Liver (tissue), 9 donors: Measurements from ENCODE around the gene MAP1LC3B. TPM values are rescaled to one million over a fixed set of nuclear protein-coding genes. Genes with fewer than 3 reads are reported as not detected.

ENCODE experiments used
- DNase-seq: peaks from one replicate; pipeline ENCODE4 v3.0.0-alpha.2; 2017; ENCODE audit warnings: low spot score
- H3K27ac ChIP-seq, 2 donors: one replicate each; pipeline ENCODE4 v1.7.0; 2013; ENCODE audit warnings: inconsistent platforms in 2 of 2, low read length in 2 of 2, control low read depth in 1 of 2, low read depth in 1 of 2, mild to moderate bottlenecking in 1 of 2
- H3K27me3 ChIP-seq, 4 donors: one replicate each; pipeline versions ENCODE4 v1.6.1 to v1.7.0; 2013; ENCODE audit warnings: low read length in 3 of 4, inconsistent platforms in 1 of 4, mild to moderate bottlenecking in 1 of 4, moderate library complexity in 1 of 4; ENCODE audit not compliant: control insufficient read depth in 4 of 4, insufficient read depth in 4 of 4
- H3K36me3 ChIP-seq, 4 donors: one replicate each; pipeline versions ENCODE4 v1.6.1 to v1.7.0; 2013; ENCODE audit warnings: low read length in 3 of 4, mild to moderate bottlenecking in 3 of 4, low read depth in 1 of 4, moderate library complexity in 1 of 4; ENCODE audit not compliant: control insufficient read depth in 4 of 4, insufficient read depth in 3 of 4
- H3K4me1 ChIP-seq, 4 donors: one replicate each; pipeline versions ENCODE4 v1.6.1 to v1.7.0; 2013; ENCODE audit warnings: low read length in 3 of 4, mild to moderate bottlenecking in 3 of 4, moderate library complexity in 1 of 4; ENCODE audit not compliant: control insufficient read depth in 4 of 4, insufficient read depth in 4 of 4
- H3K4me3 ChIP-seq, 3 donors: one replicate each; pipeline versions ENCODE4 v1.6.1 to v1.7.0; 2013; ENCODE audit warnings: low read length in 3 of 3, control low read depth in 1 of 3, low read depth in 1 of 3, mild to moderate bottlenecking in 1 of 3
- H3K9ac ChIP-seq, 2 donors: one replicate each; pipeline ENCODE4 v1.7.0; 2013; ENCODE audit warnings: low read length in 2 of 2, mild to moderate bottlenecking in 2 of 2, moderate library complexity in 2 of 2, control low read depth in 1 of 2, low read depth in 1 of 2
- H3K9me3 ChIP-seq, 4 donors: one replicate each; pipeline versions ENCODE4 v1.6.1 to v1.7.0; 2013; ENCODE audit warnings: low read length in 3 of 4; ENCODE audit not compliant: control insufficient read depth in 4 of 4
- EGR1 ChIP-seq, 2 donors: IDR thresholded peaks; 2 replicates each; pipeline ENCODE4 v1.6.1; 2016 to 2018; ENCODE audit warnings: antibody characterized with exemption in 2 of 2, low read depth in 2 of 2
- FOXA1 ChIP-seq: IDR thresholded peaks from 2 replicates; pipeline ENCODE4 v1.6.1; 2016; ENCODE audit warnings: antibody characterized with exemption
- FOXA2 ChIP-seq: IDR thresholded peaks from 2 replicates; pipeline ENCODE4 v1.6.1; 2016; ENCODE audit warnings: antibody characterized with exemption
- GABPA ChIP-seq, 2 donors: IDR thresholded peaks in 1 of 2; conservative IDR thresholded peaks in 1 of 2; 2 replicates each; pipeline ENCODE4 v1.6.1; 2016; ENCODE audit warnings: antibody characterized with exemption in 2 of 2, mild to moderate bottlenecking in 1 of 2, moderate library complexity in 1 of 2
- HNF4A ChIP-seq, 2 donors: conservative IDR thresholded peaks; 2 replicates each; pipeline ENCODE4 v1.6.1; 2016; ENCODE audit warnings: antibody characterized with exemption in 2 of 2, mild to moderate bottlenecking in 2 of 2
- HNF4G ChIP-seq: IDR thresholded peaks from 2 replicates; pipeline ENCODE4 v1.6.1; 2016; ENCODE audit warnings: antibody characterized with exemption
- JUND ChIP-seq, 2 donors: IDR thresholded peaks; 2 replicates each; pipeline ENCODE4 v1.6.1; 2016; ENCODE audit warnings: antibody characterized with exemption in 2 of 2
- NR2F2 ChIP-seq: IDR thresholded peaks from 2 replicates; pipeline ENCODE4 v1.6.1; 2016; ENCODE audit warnings: antibody characterized with exemption
- RAD21 ChIP-seq, 2 donors: IDR thresholded peaks; 2 replicates each; pipeline ENCODE4 v1.6.1; 2016; ENCODE audit warnings: antibody characterized with exemption in 2 of 2, mild to moderate bottlenecking in 2 of 2
- RXRA ChIP-seq, 2 donors: IDR thresholded peaks; 2 replicates each; pipeline ENCODE4 v1.6.1; 2017 to 2018; ENCODE audit warnings: antibody characterized with exemption in 2 of 2, mild to moderate bottlenecking in 1 of 2
- SP1 ChIP-seq: IDR thresholded peaks from 2 replicates; pipeline ENCODE4 v1.6.1; 2018; ENCODE audit warnings: antibody characterized with exemption, mild to moderate bottlenecking
- TAF1 ChIP-seq: conservative IDR thresholded peaks from 2 replicates; pipeline ENCODE4 v1.6.1; 2016; ENCODE audit warnings: antibody characterized with exemption, mild to moderate bottlenecking
- YY1 ChIP-seq: IDR thresholded peaks from 2 replicates; pipeline ENCODE4 v1.6.1; 2016; ENCODE audit warnings: antibody characterized with exemption, mild to moderate bottlenecking
- WGBS: extraction: QIAGEN DNeasy Blood & Tissue Kit; methylation state at CpG from one replicate; pipeline ENCODE4 v1.1.7; 2013; 5-methylcytosine and 5-hydroxymethylcytosine counted together
- polyA plus RNA-seq, 2 donors: library from polyadenylated mRNA; stranded (reverse) in 1 of 2; unstranded in 1 of 2; fragments of 200-250 nt in 1 of 2; fragments of >200 nt in 1 of 2; fragmentation: Nextera tagmentation in 1 of 2; extraction: Ambion mirVana in 1 of 2; gene quantifications; one replicate each; pipeline versions ENCODE4 v1.2.1 to v1.2.3, GENCODE V29; 2013 to 2015
- total RNA-seq, 2 donors: library from RNA; depleted of rRNA; stranded (reverse); fragments of >200 nt; gene quantifications; one replicate each; pipeline ENCODE4 v1.2.3, GENCODE V29; 2014
- TF ChIP-seq, protein P1 (sequence below): IDR thresholded peaks from 2 replicates; pipeline ENCODE4 v1.6.1; 2016; ENCODE audit warnings: antibody characterized with exemption
- TF ChIP-seq, protein P2 (sequence below): IDR thresholded peaks from 2 replicates; pipeline ENCODE4 v1.6.1; 2016; ENCODE audit warnings: antibody characterized with exemption
- TF ChIP-seq, protein P3 (sequence below): fragments of 150-350 bp; IDR thresholded peaks from 2 replicates; pipeline ENCODE4 v1.5.1; 2017; ENCODE audit warnings: improper control_type of control experiment, low read depth, low read length; ENCODE audit not compliant: missing input control
- TF ChIP-seq, protein P4 (sequence below): IDR thresholded peaks from 2 replicates; pipeline ENCODE4 v1.6.1; 2016; ENCODE audit warnings: antibody characterized with exemption, mild to moderate bottlenecking
- TF ChIP-seq, protein P5 (sequence below): IDR thresholded peaks from 2 replicates; pipeline ENCODE4 v1.6.1; 2016; ENCODE audit warnings: antibody characterized with exemption
- donor health status: healthy.
- donor health status: healthy.
- donor health status: healthy.
- donor health status: healthy.
- donor health status: healthy.

The MAP1LC3B gene
- total and polyA plus RNA-seq, 4 donors = 10.3 to 36.3 (median 15.7) TPM

DNA sequence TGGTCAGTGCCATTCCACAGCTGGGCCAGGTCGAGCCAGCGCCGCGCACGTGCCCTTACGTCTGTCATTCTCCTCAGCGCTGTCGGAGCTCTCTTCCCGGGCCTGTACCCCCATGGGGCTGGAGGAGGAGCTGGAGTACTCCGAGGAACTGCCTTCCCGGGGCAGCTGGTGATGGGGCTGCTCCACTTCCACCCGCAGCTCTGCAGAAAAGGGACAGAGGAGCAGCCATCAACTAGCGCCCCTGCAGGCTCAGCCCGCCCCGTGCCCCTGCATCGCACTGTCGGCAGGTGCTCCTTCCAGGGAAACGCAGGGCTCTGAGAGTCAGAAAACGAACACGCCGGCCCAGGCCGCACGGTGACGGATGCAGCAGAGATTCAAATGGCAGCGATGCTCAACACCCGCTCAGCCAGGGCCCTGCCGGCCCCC lies 20.9 kb downstream of the MAP1LC3B start:
- Histone ChIP-seq H3K27ac (no peak overlapping the region), H3K27me3 (no peaks in the 10 kb centered on the region), H3K9me3 (no peaks in the 10 kb centered on the region), H3K9ac (no peak overlapping the region), H3K4me1 (no peaks in the 10 kb centered on the region), H3K4me3 (no peak overlapping the region), H3K36me3 (peaks cover 25 to 75% (median 47%) of the 10 kb centered on the region in 4 donors)
- DNase-seq = no peak
- no peak for TF ChIP-seq SP1
- no peak for TF ChIP-seq JUND (IDR thresholded peaks at IDR 0.05)
- no peak for TF ChIP-seq HNF4A (conservative IDR thresholded peaks at IDR 0.05)
- no peak for TF ChIP-seq RXRA (IDR thresholded peaks at IDR 0.05)
- TF ChIP-seq GABPA (IDR thresholded peaks at IDR 0.05 in 1 of 2, conservative IDR thresholded peaks at IDR 0.05 in 1 of 2) = no peak
- TF ChIP-seq, protein P1, sequence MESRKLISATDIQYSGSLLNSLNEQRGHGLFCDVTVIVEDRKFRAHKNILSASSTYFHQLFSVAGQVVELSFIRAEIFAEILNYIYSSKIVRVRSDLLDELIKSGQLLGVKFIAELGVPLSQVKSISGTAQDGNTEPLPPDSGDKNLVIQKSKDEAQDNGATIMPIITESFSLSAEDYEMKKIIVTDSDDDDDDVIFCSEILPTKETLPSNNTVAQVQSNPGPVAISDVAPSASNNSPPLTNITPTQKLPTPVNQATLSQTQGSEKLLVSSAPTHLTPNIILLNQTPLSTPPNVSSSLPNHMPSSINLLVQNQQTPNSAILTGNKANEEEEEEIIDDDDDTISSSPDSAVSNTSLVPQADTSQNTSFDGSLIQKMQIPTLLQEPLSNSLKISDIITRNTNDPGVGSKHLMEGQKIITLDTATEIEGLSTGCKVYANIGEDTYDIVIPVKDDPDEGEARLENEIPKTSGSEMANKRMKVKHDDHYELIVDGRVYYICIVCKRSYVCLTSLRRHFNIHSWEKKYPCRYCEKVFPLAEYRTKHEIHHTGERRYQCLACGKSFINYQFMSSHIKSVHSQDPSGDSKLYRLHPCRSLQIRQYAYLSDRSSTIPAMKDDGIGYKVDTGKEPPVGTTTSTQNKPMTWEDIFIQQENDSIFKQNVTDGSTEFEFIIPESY = no peak
- TF ChIP-seq EGR1 (IDR thresholded peaks at IDR 0.05; ENCODE audit: low read depth in 2 of 2) = no peak
- no peak for TF ChIP-seq YY1
- TF ChIP-seq, protein P2, sequence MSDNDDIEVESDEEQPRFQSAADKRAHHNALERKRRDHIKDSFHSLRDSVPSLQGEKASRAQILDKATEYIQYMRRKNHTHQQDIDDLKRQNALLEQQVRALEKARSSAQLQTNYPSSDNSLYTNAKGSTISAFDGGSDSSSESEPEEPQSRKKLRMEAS = no peak
- TF ChIP-seq, protein P3, sequence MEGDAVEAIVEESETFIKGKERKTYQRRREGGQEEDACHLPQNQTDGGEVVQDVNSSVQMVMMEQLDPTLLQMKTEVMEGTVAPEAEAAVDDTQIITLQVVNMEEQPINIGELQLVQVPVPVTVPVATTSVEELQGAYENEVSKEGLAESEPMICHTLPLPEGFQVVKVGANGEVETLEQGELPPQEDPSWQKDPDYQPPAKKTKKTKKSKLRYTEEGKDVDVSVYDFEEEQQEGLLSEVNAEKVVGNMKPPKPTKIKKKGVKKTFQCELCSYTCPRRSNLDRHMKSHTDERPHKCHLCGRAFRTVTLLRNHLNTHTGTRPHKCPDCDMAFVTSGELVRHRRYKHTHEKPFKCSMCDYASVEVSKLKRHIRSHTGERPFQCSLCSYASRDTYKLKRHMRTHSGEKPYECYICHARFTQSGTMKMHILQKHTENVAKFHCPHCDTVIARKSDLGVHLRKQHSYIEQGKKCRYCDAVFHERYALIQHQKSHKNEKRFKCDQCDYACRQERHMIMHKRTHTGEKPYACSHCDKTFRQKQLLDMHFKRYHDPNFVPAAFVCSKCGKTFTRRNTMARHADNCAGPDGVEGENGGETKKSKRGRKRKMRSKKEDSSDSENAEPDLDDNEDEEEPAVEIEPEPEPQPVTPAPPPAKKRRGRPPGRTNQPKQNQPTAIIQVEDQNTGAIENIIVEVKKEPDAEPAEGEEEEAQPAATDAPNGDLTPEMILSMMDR = no peak
- TF ChIP-seq RAD21 (IDR thresholded peaks at IDR 0.05) = no peak
- TF ChIP-seq FOXA1 = no peak
- no peak for TF ChIP-seq FOXA2
- TF ChIP-seq, protein P4, sequence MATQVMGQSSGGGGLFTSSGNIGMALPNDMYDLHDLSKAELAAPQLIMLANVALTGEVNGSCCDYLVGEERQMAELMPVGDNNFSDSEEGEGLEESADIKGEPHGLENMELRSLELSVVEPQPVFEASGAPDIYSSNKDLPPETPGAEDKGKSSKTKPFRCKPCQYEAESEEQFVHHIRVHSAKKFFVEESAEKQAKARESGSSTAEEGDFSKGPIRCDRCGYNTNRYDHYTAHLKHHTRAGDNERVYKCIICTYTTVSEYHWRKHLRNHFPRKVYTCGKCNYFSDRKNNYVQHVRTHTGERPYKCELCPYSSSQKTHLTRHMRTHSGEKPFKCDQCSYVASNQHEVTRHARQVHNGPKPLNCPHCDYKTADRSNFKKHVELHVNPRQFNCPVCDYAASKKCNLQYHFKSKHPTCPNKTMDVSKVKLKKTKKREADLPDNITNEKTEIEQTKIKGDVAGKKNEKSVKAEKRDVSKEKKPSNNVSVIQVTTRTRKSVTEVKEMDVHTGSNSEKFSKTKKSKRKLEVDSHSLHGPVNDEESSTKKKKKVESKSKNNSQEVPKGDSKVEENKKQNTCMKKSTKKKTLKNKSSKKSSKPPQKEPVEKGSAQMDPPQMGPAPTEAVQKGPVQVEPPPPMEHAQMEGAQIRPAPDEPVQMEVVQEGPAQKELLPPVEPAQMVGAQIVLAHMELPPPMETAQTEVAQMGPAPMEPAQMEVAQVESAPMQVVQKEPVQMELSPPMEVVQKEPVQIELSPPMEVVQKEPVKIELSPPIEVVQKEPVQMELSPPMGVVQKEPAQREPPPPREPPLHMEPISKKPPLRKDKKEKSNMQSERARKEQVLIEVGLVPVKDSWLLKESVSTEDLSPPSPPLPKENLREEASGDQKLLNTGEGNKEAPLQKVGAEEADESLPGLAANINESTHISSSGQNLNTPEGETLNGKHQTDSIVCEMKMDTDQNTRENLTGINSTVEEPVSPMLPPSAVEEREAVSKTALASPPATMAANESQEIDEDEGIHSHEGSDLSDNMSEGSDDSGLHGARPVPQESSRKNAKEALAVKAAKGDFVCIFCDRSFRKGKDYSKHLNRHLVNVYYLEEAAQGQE = no peak
- TF ChIP-seq NR2F2 = no peak
- TF ChIP-seq HNF4G = no peak
- TF ChIP-seq, protein P5, sequence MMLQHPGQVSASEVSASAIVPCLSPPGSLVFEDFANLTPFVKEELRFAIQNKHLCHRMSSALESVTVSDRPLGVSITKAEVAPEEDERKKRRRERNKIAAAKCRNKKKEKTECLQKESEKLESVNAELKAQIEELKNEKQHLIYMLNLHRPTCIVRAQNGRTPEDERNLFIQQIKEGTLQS = no peak
- no peak for TF ChIP-seq TAF1
- 96% methylated on average over 27 of the region's 27 CpGs for WGBS
